ENCODE measurements around the gene RAB6C. TPM values are rescaled to one million over a fixed set of nuclear protein-coding genes. Genes with fewer than 3 reads are reported as not detected.
"Not testable (repeated sequence)": the region's sequence is repeated elsewhere in the genome, so short reads cannot be mapped to it uniquely, and the experiment has no call there.

RAB6C gene
- total and polyA plus RNA-seq, 4 donors: 0.36 TPM; not detected in 3

DNA sequence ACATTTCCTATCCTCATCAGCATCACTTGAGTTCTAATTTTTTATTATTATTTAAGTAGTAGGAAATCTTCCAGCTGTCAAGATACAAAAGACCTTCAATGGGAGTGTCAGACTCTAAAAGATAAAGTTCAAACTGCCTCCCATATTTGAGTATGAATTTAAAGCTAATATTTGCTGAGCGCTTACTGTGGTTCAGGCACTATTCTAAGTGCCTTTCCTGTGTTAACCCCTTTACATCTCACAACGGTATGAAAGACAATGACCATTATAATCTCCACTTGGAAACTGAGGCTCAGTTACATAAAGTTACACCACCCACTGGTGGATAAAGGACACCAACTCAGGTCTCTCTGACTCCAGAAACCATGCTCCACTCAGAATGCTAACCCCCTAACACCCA is 39.9 kb downstream of the RAB6C start:
- H3K9me3 ChIP-seq (ENCODE audit: control insufficient read depth, low read length): no peaks in the 10 kb centered on the region
- intact Hi-C loops (cut with DNase I): no loop called here
- ATAC-seq (ENCODE audit: low FRiP score) (no peak), DNase-seq (no peak)
- no peaks in the 10 kb centered on the region for H3K27me3 ChIP-seq (ENCODE audit: control insufficient read depth in 1 of 2, insufficient read depth in 2 of 2, low read length in 1 of 2)
- 75 to 76% methylated on average over 2 of the region's 2 CpGs for WGBS, 2 donors
- H3K36me3 ChIP-seq (ENCODE audit: control insufficient read depth in 1 of 2, insufficient read depth in 2 of 2, low read length in 1 of 2): no peaks in the 10 kb centered on the region
- H3K4me3 ChIP-seq (ENCODE audit: low read length in 2 of 2): no peak overlapping the region
- H3K27ac ChIP-seq (ENCODE audit: low read depth in 1 of 2, low read length in 2 of 2): no peak overlapping the region
- no peaks in the 10 kb centered on the region for H3K4me1 ChIP-seq (ENCODE audit: control insufficient read depth in 1 of 2, insufficient read depth in 2 of 2, low read length in 2 of 2)

DNA sequence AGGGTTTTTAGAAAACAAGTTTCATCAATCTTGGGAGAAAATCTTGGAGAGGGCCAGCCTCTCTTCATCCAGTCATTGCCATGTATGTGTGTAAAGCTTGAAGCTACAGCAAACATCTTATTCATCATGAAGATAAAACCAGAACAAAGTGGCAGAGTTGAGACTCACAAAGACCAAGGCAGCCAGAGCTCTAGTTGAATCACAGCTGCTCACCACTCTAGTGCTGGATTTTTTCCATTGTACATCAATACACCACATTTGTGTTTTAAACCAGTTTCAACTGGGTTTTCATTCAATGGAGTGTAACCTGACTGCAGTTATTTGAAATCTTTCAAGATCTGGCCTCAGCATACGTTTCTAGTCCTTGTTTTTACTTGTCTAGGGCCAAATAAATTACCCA is 40.6 kb downstream of the RAB6C start:
- H3K27ac ChIP-seq (ENCODE audit: low read depth in 1 of 2, low read length in 2 of 2); DNase-seq; ATAC-seq (ENCODE audit: low FRiP score); H3K27me3 ChIP-seq (ENCODE audit: control insufficient read depth in 1 of 2, insufficient read depth in 2 of 2, low read length in 1 of 2); H3K36me3 ChIP-seq (ENCODE audit: control insufficient read depth in 1 of 2, insufficient read depth in 2 of 2, low read length in 1 of 2); H3K9me3 ChIP-seq (ENCODE audit: control insufficient read depth, low read length); H3K4me1 ChIP-seq (ENCODE audit: control insufficient read depth in 1 of 2, insufficient read depth in 2 of 2, low read length in 2 of 2); H3K4me3 ChIP-seq (ENCODE audit: low read length in 2 of 2); intact Hi-C loops (cut with DNase I): not testable (repeated sequence)
- WGBS, 2 donors: 4 to 9% methylated on average over 1 of the region's 1 CpG

DNA sequence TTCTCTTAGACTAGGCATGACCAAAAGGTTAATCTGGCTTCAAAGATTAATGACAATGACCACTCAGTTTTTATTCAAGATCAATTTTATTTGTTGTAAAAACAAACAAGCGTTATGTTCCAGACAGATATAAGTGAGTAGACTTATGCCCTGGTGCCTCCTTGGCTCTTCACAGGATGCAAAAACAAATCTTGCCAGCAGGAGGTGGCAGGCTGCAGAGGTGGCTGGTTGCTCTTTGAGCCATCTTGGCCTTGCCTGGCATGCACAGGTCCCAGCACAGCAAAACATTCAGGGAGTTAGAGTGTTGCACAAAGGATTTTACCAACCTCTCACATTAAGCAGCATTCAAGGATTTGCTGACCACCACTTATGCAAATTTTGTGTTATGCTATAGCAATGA is 46.5 kb downstream of the RAB6C start:
- H3K4me1 ChIP-seq (ENCODE audit: control insufficient read depth in 1 of 2, insufficient read depth in 2 of 2, low read length in 2 of 2); intact Hi-C loops (cut with DNase I); DNase-seq; H3K36me3 ChIP-seq (ENCODE audit: control insufficient read depth in 1 of 2, insufficient read depth in 2 of 2, low read length in 1 of 2); H3K9me3 ChIP-seq (ENCODE audit: control insufficient read depth, low read length); H3K27ac ChIP-seq (ENCODE audit: low read depth in 1 of 2, low read length in 2 of 2); H3K4me3 ChIP-seq (ENCODE audit: low read length in 2 of 2); ATAC-seq (ENCODE audit: low FRiP score); H3K27me3 ChIP-seq (ENCODE audit: control insufficient read depth in 1 of 2, insufficient read depth in 2 of 2, low read length in 1 of 2): not testable (repeated sequence)
- 59 to 73% methylated on average over 1 of the region's 1 CpG for WGBS, 2 donors

Other genes starting within 250 kb of the RAB6C start
- gene POTEF, start 149.6 kb downstream of the RAB6C start, total RNA-seq: under 1 TPM in 1 of 2 donors, not detected in 1; 0.24 TPM
- gene POTEF, start 149.6 kb downstream of the RAB6C start, polyA plus RNA-seq: not detected
- 1 to 10 TPM; 1.3 to 2.6 TPM for gene CCDC74B, start 165.4 kb downstream of the RAB6C start, total RNA-seq
- 1 to 10 TPM in 1 of 2 donors, under 1 TPM in 1; 0.38 to 5.6 TPM for gene CCDC74B, start 165.4 kb downstream of the RAB6C start, polyA plus RNA-seq
- 10 to 100 TPM; 32.3 to 37.4 TPM for gene SMPD4, start 201.9 kb downstream of the RAB6C start, total RNA-seq
- 10 to 100 TPM; 14.4 to 60.7 TPM for gene SMPD4, start 201.9 kb downstream of the RAB6C start, polyA plus RNA-seq
- 100 to 1,000 TPM; 172 to 190 TPM for gene MZT2B, start 202.6 kb downstream of the RAB6C start, total RNA-seq
- 100 to 1,000 TPM; 188 to 234 TPM for gene MZT2B, start 202.6 kb downstream of the RAB6C start, polyA plus RNA-seq
- gene TUBA3E, start 218.8 kb downstream of the RAB6C start, total RNA-seq: not detected
- 1 to 10 TPM in 1 of 2 donors, not detected in 1; 1.3 TPM for gene TUBA3E, start 218.8 kb downstream of the RAB6C start, polyA plus RNA-seq